HEK293 (cell line): ENCODE results near the gene CDRT4.

Experiments used
- BCL6B ChIP-seq: fragments of 450-650 bp; formaldehyde crosslinking; IDR thresholded peaks from 2 replicates; pipeline ENCODE4 v1.5.1; 2017; ENCODE audit warnings: missing biosample characterization, missing genetic modification characterization
- INSM2 ChIP-seq: fragments of 450-650 bp; formaldehyde crosslinking; IDR thresholded peaks from 2 replicates; pipeline ENCODE4 v1.5.1; 2016; ENCODE audit warnings: missing biosample characterization, missing genetic modification characterization
- PRDM2 ChIP-seq: fragments of 450-650 bp; formaldehyde crosslinking; IDR thresholded peaks from 2 replicates; pipeline ENCODE4 v1.5.1; 2016; ENCODE audit warnings: missing biosample characterization, missing genetic modification characterization, borderline replicate concordance
- SCRT1 ChIP-seq: fragments of 450-650 bp; formaldehyde crosslinking; IDR thresholded peaks from 2 replicates; pipeline ENCODE4 v1.5.1; 2016; ENCODE audit warnings: missing biosample characterization, missing genetic modification characterization, borderline replicate concordance
- YY2 ChIP-seq: fragments of 450-650 bp; formaldehyde crosslinking; IDR thresholded peaks from 2 replicates; pipeline ENCODE4 v1.5.1; 2016; ENCODE audit warnings: missing biosample characterization, missing genetic modification characterization
- ZBTB1 ChIP-seq: fragments of 450-650 bp; formaldehyde crosslinking; IDR thresholded peaks from 2 replicates; pipeline ENCODE4 v1.5.1; 2016; ENCODE audit warnings: missing biosample characterization, missing genetic modification characterization
- ZNF10 ChIP-seq: fragments of 450-650 bp; formaldehyde crosslinking; IDR thresholded peaks from 2 replicates; pipeline ENCODE4 v1.5.1; 2017; ENCODE audit warnings: missing biosample characterization, missing genetic modification characterization
- ZNF114 ChIP-seq: fragments of 450-650 bp; formaldehyde crosslinking; IDR thresholded peaks from 2 replicates; pipeline ENCODE4 v1.5.0; 2017; ENCODE audit warnings: missing biosample characterization, missing genetic modification characterization
- ZNF155 ChIP-seq: fragments of 450-650 bp; formaldehyde crosslinking; IDR thresholded peaks from 2 replicates; pipeline ENCODE4 v1.5.1; 2016; ENCODE audit warnings: missing biosample characterization, missing genetic modification characterization
- ZNF266 ChIP-seq: fragments of 450-650 bp; formaldehyde crosslinking; IDR thresholded peaks from 2 replicates; pipeline ENCODE4 v1.5.1; 2016; ENCODE audit warnings: missing biosample characterization, missing genetic modification characterization, low read depth
- ZNF280D ChIP-seq: fragments of 450-650 bp; formaldehyde crosslinking; IDR thresholded peaks from 2 replicates; pipeline ENCODE4 v1.5.1; 2016; ENCODE audit warnings: missing biosample characterization, missing genetic modification characterization
- ZNF514 ChIP-seq: fragments of 450-650 bp; formaldehyde crosslinking; IDR thresholded peaks from 2 replicates; pipeline ENCODE4 v1.5.1; 2016; ENCODE audit warnings: missing biosample characterization, missing genetic modification characterization
- ZNF521 ChIP-seq: fragments of 450-650 bp; formaldehyde crosslinking; IDR thresholded peaks from 2 replicates; pipeline ENCODE4 v1.5.1; 2017; ENCODE audit warnings: missing biosample characterization, mild to moderate bottlenecking, missing genetic modification characterization
- ZNF560 ChIP-seq: fragments of 450-650 bp; formaldehyde crosslinking; IDR thresholded peaks from 2 replicates; pipeline ENCODE4 v1.5.1; 2017; ENCODE audit warnings: missing biosample characterization, missing genetic modification characterization, borderline replicate concordance
- ZNF571 ChIP-seq: fragments of 450-650 bp; formaldehyde crosslinking; IDR thresholded peaks from 2 replicates; pipeline ENCODE4 v1.5.0; 2017; ENCODE audit warnings: missing biosample characterization, missing genetic modification characterization
- ZNF704 ChIP-seq: fragments of 450-650 bp; formaldehyde crosslinking; IDR thresholded peaks from 2 replicates; pipeline ENCODE4 v1.5.1; 2016; ENCODE audit warnings: missing biosample characterization, missing genetic modification characterization
- ZSCAN30 ChIP-seq: fragments of 450-650 bp; IDR thresholded peaks from 2 replicates; pipeline ENCODE4 v1.5.1; 2018; ENCODE audit warnings: missing biosample characterization, mild to moderate bottlenecking, missing genetic modification characterization, moderate library complexity
- TF ChIP-seq, protein P1 (sequence below): fragments of 450-650 bp; formaldehyde crosslinking; IDR thresholded peaks from 2 replicates; pipeline ENCODE4 v1.5.1; 2016; ENCODE audit warnings: missing biosample characterization, missing genetic modification characterization
- TF ChIP-seq, protein P2 (sequence below): fragments of 450-650 bp; formaldehyde crosslinking; optimal IDR thresholded peaks from 2 replicates; pipeline ENCODE3; 2016; ENCODE audit warnings: missing biosample characterization, mild to moderate bottlenecking, missing genetic modification characterization
- TF ChIP-seq, protein P3 (sequence below): fragments of 450-650 bp; formaldehyde crosslinking; IDR thresholded peaks from 2 replicates; pipeline ENCODE4 v1.5.1; 2016; ENCODE audit warnings: missing biosample characterization, missing genetic modification characterization

Gene CDRT4

DNA sequence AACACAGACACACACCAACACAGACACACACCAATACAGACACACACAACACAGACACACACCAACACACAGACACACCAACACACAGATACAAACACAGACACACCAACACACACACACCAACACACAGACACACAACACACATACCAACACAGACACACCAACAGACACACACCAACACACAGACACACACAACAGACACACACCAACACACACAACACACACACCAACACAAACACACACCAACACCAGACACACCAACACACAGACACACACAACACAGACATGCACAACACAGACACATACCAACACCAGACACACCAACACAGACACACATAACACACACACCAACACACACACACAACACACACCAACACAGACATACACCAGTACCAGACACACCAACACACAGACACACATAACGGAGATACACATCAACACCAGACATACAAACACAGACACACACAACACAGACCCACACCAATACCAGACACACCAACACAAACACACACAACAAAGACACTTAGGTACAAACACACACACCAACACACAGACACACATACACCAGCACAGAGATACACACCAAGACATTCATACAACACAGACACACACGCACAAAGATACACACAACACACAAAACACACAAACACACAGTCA is 2.2 kb downstream of the CDRT4 start (continued):
- TF ChIP-seq, protein P1, sequence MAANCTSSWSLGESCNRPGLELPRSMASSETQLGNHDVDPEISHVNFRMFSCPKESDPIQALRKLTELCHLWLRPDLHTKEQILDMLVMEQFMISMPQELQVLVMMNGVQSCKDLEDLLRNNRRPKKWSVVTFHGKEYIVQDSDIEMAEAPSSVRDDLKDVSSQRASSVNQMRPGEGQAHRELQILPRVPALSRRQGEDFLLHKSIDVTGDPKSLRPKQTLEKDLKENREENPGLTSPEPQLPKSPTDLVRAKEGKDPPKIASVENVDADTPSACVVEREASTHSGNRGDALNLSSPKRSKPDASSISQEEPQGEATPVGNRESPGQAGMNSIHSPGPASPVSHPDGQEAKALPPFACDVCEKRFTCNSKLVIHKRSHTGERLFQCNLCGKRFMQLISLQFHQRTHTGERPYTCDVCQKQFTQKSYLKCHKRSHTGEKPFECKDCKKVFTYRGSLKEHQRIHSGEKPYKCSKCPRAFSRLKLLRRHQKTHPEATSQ (tag by site-specific recombination) = no peak
- TF ChIP-seq ZNF10 (no peak), INSM2 (tag by site-specific recombination) (0 out of 2 replicates have a peak, but pooled peaks have one; percentile 13), ZSCAN30 (no peak), ZNF266 (tag by site-specific recombination) (peak; percentile 26; the same call in 1 of the 2 replicates), ZNF114 (tag by site-specific recombination) (peak; percentile 49), PRDM2 (tag by site-specific recombination) (peak; percentile 57; the same call in 1 of the 2 replicates), ZNF155 (tag by site-specific recombination) (peak; percentile 63; the same call in 1 of the 2 replicates), BCL6B (peak; percentile 12; the same call in 1 of the 2 replicates), ZNF521 (peak; percentile 35; the same call in 1 of the 2 replicates), ZNF560 (0 out of 2 replicates have a peak, but pooled peaks have one; percentile 56), YY2 (tag by site-specific recombination) (no peak), ZNF280D (tag by site-specific recombination) (no peak), SCRT1 (peak; percentile 17; the same call in 1 of the 2 replicates), ZNF704 (tag by site-specific recombination) (0 out of 2 replicates have a peak, but pooled peaks have one; percentile 28), ZNF571 (0 out of 2 replicates have a peak, but pooled peaks have one; percentile 72), ZBTB1 (peak; percentile 1; the same call in 1 of the 2 replicates), ZNF514 (tag by site-specific recombination) (0 out of 2 replicates have a peak, but pooled peaks have one; percentile 13)
- TF ChIP-seq, protein P2, sequence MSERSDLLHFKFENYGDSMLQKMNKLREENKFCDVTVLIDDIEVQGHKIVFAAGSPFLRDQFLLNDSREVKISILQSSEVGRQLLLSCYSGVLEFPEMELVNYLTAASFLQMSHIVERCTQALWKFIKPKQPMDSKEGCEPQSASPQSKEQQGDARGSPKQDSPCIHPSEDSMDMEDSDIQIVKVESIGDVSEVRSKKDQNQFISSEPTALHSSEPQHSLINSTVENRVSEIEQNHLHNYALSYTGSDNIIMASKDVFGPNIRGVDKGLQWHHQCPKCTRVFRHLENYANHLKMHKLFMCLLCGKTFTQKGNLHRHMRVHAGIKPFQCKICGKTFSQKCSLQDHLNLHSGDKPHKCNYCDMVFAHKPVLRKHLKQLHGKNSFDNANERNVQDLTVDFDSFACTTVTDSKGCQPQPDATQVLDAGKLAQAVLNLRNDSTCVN (tag by site-specific recombination) = peak; percentile 10
- TF ChIP-seq, protein P3, sequence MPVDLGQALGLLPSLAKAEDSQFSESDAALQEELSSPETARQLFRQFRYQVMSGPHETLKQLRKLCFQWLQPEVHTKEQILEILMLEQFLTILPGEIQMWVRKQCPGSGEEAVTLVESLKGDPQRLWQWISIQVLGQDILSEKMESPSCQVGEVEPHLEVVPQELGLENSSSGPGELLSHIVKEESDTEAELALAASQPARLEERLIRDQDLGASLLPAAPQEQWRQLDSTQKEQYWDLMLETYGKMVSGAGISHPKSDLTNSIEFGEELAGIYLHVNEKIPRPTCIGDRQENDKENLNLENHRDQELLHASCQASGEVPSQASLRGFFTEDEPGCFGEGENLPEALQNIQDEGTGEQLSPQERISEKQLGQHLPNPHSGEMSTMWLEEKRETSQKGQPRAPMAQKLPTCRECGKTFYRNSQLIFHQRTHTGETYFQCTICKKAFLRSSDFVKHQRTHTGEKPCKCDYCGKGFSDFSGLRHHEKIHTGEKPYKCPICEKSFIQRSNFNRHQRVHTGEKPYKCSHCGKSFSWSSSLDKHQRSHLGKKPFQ (tag by site-specific recombination) = no peak
